ENCODE results near the gene MBNL2. TPM values are rescaled to one million over a fixed set of nuclear protein-coding genes. Genes with fewer than 3 reads are reported as not detected.

MBNL2 gene
- total RNA-seq, 2 donors from 2014 or later = 28.2 to 61.8 TPM

- intact Hi-C loops (cut with DNase I) = no loop called here
- no peaks in the 10 kb centered on the region for H3K4me1 ChIP-seq
- no peak overlapping the region for H3K4me3 ChIP-seq
- H3K27ac ChIP-seq = peak overlapping the region; percentile 8
- TF ChIP-seq CTCF (IDR thresholded peaks at IDR 0.05) = no peak
- no peaks in the 10 kb centered on the region for H3K36me3 ChIP-seq
- H3K9ac ChIP-seq (ENCODE audit: low read depth in 2 of 2, low read length in 2 of 2) = no peak overlapping the region
- DNase-seq = no peak
- no peaks in the 10 kb centered on the region for H3K9me3 ChIP-seq
- no peaks in the 10 kb centered on the region for H3K27me3 ChIP-seq
Observed at GRCh38 chr13:97255515-97256021, 33.4 kb downstream of the MBNL2 start.

- intact Hi-C loops (cut with DNase I) = no loop called here
- no peak for DNase-seq
- TF ChIP-seq CTCF (IDR thresholded peaks at IDR 0.05) = no peak
- Histone ChIP-seq H3K9ac (ENCODE audit: low read depth in 2 of 2, low read length in 2 of 2) (no peak overlapping the region), H3K27me3 (no peaks in the 10 kb centered on the region), H3K4me1 (no peaks in the 10 kb centered on the region), H3K9me3 (no peaks in the 10 kb centered on the region), H3K27ac (no peak overlapping the region), H3K36me3 (no peaks in the 10 kb centered on the region), H3K4me3 (no peak overlapping the region)
Observed at GRCh38 chr13:97256343-97256783, 34.2 kb downstream of the MBNL2 start.

GRCh38 chr13:97257228-97257755 is 35.2 kb downstream of the MBNL2 start:
- no peaks in the 10 kb centered on the region for H3K36me3 ChIP-seq
- TF ChIP-seq CTCF (IDR thresholded peaks at IDR 0.05) = no peak
- no peaks in the 10 kb centered on the region for H3K4me1 ChIP-seq
- H3K9me3 ChIP-seq = no peaks in the 10 kb centered on the region
- H3K27ac ChIP-seq = peak overlapping the region; percentile 6
- no peaks in the 10 kb centered on the region for H3K27me3 ChIP-seq
- no peak for DNase-seq
- H3K9ac ChIP-seq (ENCODE audit: low read depth in 2 of 2, low read length in 2 of 2) = no peak overlapping the region
- no peak overlapping the region for H3K4me3 ChIP-seq
- intact Hi-C loops (cut with DNase I) = no loop called here

GRCh38 chr13:97257800-97258799 is 36.0 kb downstream of the MBNL2 start:
- Histone ChIP-seq H3K4me1 (no peaks in the 10 kb centered on the region), H3K27me3 (no peaks in the 10 kb centered on the region), H3K36me3 (no peaks in the 10 kb centered on the region), H3K27ac (peak overlapping the region; percentile 6), H3K9ac (ENCODE audit: low read depth in 2 of 2, low read length in 2 of 2) (no peak overlapping the region), H3K4me3 (no peak overlapping the region), H3K9me3 (no peaks in the 10 kb centered on the region)
- intact Hi-C loops (cut with DNase I) = no loop called here
- DNase-seq = no peak
- no peak for TF ChIP-seq CTCF (IDR thresholded peaks at IDR 0.05)

GRCh38 chr13:97258801-97259200 is 36.7 kb downstream of the MBNL2 start:
- H3K9ac ChIP-seq (ENCODE audit: low read depth in 2 of 2, low read length in 2 of 2) = no peak overlapping the region
- intact Hi-C loops (cut with DNase I) = no loop called here
- DNase-seq = no peak

More at GRCh38 chr13:97258801-97259200, 36.7 kb downstream of the MBNL2 start:
- Histone ChIP-seq H3K4me1 (no peaks in the 10 kb centered on the region), H3K27ac (no peak overlapping the region), H3K9me3 (no peaks in the 10 kb centered on the region), H3K27me3 (no peaks in the 10 kb centered on the region), H3K36me3 (no peaks in the 10 kb centered on the region), H3K4me3 (no peak overlapping the region)
- no peak for TF ChIP-seq CTCF (IDR thresholded peaks at IDR 0.05)
